ENCODE measurements around the gene PRTG.
"Not testable (repeated sequence)": the region's sequence is repeated elsewhere in the genome, so short reads cannot be mapped to it uniquely, and the experiment has no call there.

- not testable (repeated sequence) for TF ChIP-seq CTCF, POLR2A (IDR thresholded peaks at IDR 0.05)
These were observed 9.5 kb downstream of the PRTG start for GRCh38 chr15:55733461-55733860.

Measured in adrenal gland (tissue), 5 donors.